HepG2 (cell line): ENCODE data around the gene TP53BP2. TPM values are rescaled to one million over a fixed set of nuclear protein-coding genes. Genes with fewer than 3 reads are reported as not detected.

ENCODE experiments used
- ATAC-seq: fragments of 200-7000 bp; cut with Tn5 transposase; 3 replicates; pipeline ENCODE4 v1.9.1; 2020; ENCODE audit warnings: mild to moderate bottlenecking, moderate library complexity
- BruUV-seq: library from RNA; stranded (reverse); fragments of 400-500 nt; replicated peaks from 2 replicates; lab custom pipeline; 2021; lab: Mats Ljungman, UMichigan
- CTCF ChIA-PET: fragments of 300-600 bp; formaldehyde crosslinking; extraction: SDS; loops from one replicate; lab custom pipeline; 2021; ENCODE audit warnings: low total read pairs, inconsistent platforms, low intra/inter-chr PET ratio; lab: Yijun Ruan, JAX
- POLR2A ChIA-PET: fragments of 350-600 bp; sonication (Branson Sonifier 250); formaldehyde crosslinking; loops from one replicate; lab custom pipeline; 2020; ENCODE audit warnings: antibody characterized with exemption, inconsistent platforms; lab: Yijun Ruan, JAX
- DNase-seq: peaks from one replicate; pipeline ENCODE4 v3.0.0-alpha.2; 2015; ENCODE audit warnings: low spot score
- FAIRE-seq: peaks from 3 replicates; lab custom pipeline; 2011; peaks lifted over from hg19 to GRCh38; lab: Jason Lieb, UNC
- H2AFZ ChIP-seq: one replicate; pipeline ENCODE4 v1.6.1; 2011; ENCODE audit warnings: low read length, inconsistent platforms
- H3K27ac ChIP-seq: fragments of 300-600 bp; 3 replicates; pipeline ENCODE4 v1.8.0; 2011; ENCODE audit warnings: mixed run types, mild to moderate bottlenecking, mixed read lengths, low read length, inconsistent platforms; ENCODE audit not compliant: insufficient read depth; ENCODE audit errors: extremely low read length
- H3K27me3 ChIP-seq, 2 experiments: fragments of 200-600 bp in 1 of 2; 2 replicates in 1 of 2; 3 replicates in 1 of 2; pipeline versions ENCODE4 v1.6.0 to v1.8.0; 2011; ENCODE audit warnings: low read length in 2 of 2, mild to moderate bottlenecking in 2 of 2, moderate library complexity in 2 of 2, inconsistent platforms in 1 of 2; ENCODE audit not compliant: insufficient read depth in 2 of 2, control insufficient read depth in 1 of 2
- H3K36me3 ChIP-seq, 2 experiments: fragments of 200-600 bp in 1 of 2; replicated peaks in 1 of 2; 2 replicates in 1 of 2; 3 replicates in 1 of 2; pipeline versions ENCODE4 v1.5.1 to v1.8.0; 2011; ENCODE audit warnings: low read length in 2 of 2, inconsistent platforms in 1 of 2; ENCODE audit not compliant: insufficient read depth in 2 of 2, control insufficient read depth in 1 of 2
- H3K4me1 ChIP-seq: 2 replicates; pipeline ENCODE4 v1.5.1; 2012; ENCODE audit warnings: low read length, inconsistent platforms; ENCODE audit not compliant: insufficient read depth
- H3K4me2 ChIP-seq: 2 replicates; pipeline ENCODE4 v1.6.0; 2011; ENCODE audit warnings: low read depth, low read length, inconsistent platforms
- H3K4me3 ChIP-seq, 3 experiments: fragments of 200-600 bp in 1 of 3; sonication (generic), shearing (Covaris generic) in 1 of 3; replicated peaks in 1 of 3; 2 replicates each; pipeline ENCODE4 v1.5.1; 2011 to 2016; ENCODE audit warnings: low read length in 3 of 3, inconsistent platforms in 2 of 3, low read depth in 2 of 3, mild to moderate bottlenecking in 2 of 3, control low read depth in 1 of 3, mixed read lengths in 1 of 3; ENCODE audit not compliant: insufficient read depth in 1 of 3
- H3K79me2 ChIP-seq: one replicate; pipeline ENCODE4 v1.6.1; 2011; ENCODE audit warnings: low read length, inconsistent platforms; ENCODE audit not compliant: insufficient read depth
- H3K9ac ChIP-seq: 2 replicates; pipeline ENCODE4 v1.6.0; 2011; ENCODE audit warnings: mild to moderate bottlenecking, low read depth, low read length, inconsistent platforms; ENCODE audit not compliant: insufficient read depth
- H3K9me3 ChIP-seq: 2 replicates; pipeline ENCODE4 v1.5.1; 2012; ENCODE audit warnings: mild to moderate bottlenecking, low read length
- H4K20me1 ChIP-seq: 2 replicates; pipeline ENCODE4 v1.6.0; 2011; ENCODE audit warnings: inconsistent platforms, mild to moderate bottlenecking, low read length, moderate library complexity; ENCODE audit not compliant: insufficient read depth
- AGO1 ChIP-seq: fragments of 200-400 bp; formaldehyde crosslinking; IDR thresholded peaks from 2 replicates; pipeline ENCODE4 v1.6.1; 2017; ENCODE audit warnings: mild to moderate bottlenecking, low read depth, low read length, moderate library complexity; ENCODE audit not compliant: poor library complexity, severe bottlenecking
- ARNT ChIP-seq: fragments of 450-650 bp; IDR thresholded peaks from 2 replicates; pipeline ENCODE4 v1.6.1; 2017
- EHMT2 ChIP-seq: fragments of 200-600 bp; sonication (generic); IDR thresholded peaks from 2 replicates; pipeline ENCODE4 v1.7.0; 2017; ENCODE audit warnings: antibody characterized with exemption, low read depth, low read length, borderline replicate concordance
- FOXJ3 ChIP-seq: sonication (generic); formaldehyde crosslinking; IDR thresholded peaks from 2 replicates; pipeline ENCODE4 v1.4.0; 2020; ENCODE audit warnings: missing genetic modification reagents, mild to moderate bottlenecking, borderline replicate concordance
- HNF4G ChIP-seq, 2 experiments: sonication (generic) in 1 of 2; formaldehyde crosslinking in 1 of 2; IDR thresholded peaks; 2 replicates each; pipeline versions ENCODE4 v1.4.0 to v1.6.1; 2011 to 2020; ENCODE audit warnings: borderline replicate concordance in 2 of 2, low read depth in 2 of 2, mild to moderate bottlenecking in 2 of 2, low read length in 1 of 2, missing genetic modification reagents in 1 of 2, moderate library complexity in 1 of 2
- NFKBIZ ChIP-seq: IDR thresholded peaks from 2 replicates; pipeline ENCODE4 v1.6.1; 2018; ENCODE audit warnings: missing genetic modification reagents, missing compliant biosample characterization
- PCBP1 ChIP-seq: fragments of 200-400 bp; formaldehyde crosslinking; IDR thresholded peaks from 2 replicates; pipeline ENCODE4 v1.6.1; 2017; ENCODE audit warnings: mild to moderate bottlenecking, low read depth, low read length, borderline replicate concordance
- PRDM10 ChIP-seq: sonication (generic); formaldehyde crosslinking; IDR thresholded peaks from 2 replicates; pipeline ENCODE4 v1.4.0; 2020; ENCODE audit warnings: low read depth, missing genetic modification reagents
- SRSF1 ChIP-seq: fragments of 200-400 bp; formaldehyde crosslinking; optimal IDR thresholded peaks from 2 replicates; pipeline ENCODE3; 2017; ENCODE audit warnings: mild to moderate bottlenecking, low read depth, low read length, moderate library complexity
- THYN1 ChIP-seq: sonication (generic); formaldehyde crosslinking; IDR thresholded peaks from 2 replicates; pipeline ENCODE4 v1.8.1; 2023; ENCODE audit warnings: low read depth, mild to moderate bottlenecking, moderate library complexity, missing genetic modification reagents, borderline replicate concordance
- WIZ ChIP-seq: sonication (generic); formaldehyde crosslinking; IDR thresholded peaks from 2 replicates; pipeline ENCODE4 v1.5.1; 2020; ENCODE audit warnings: mild to moderate bottlenecking, missing genetic modification reagents
- ZBTB44 ChIP-seq: sonication (generic); formaldehyde crosslinking; IDR thresholded peaks from 2 replicates; pipeline ENCODE4 v1.4.0; 2020; ENCODE audit warnings: missing genetic modification reagents
- ZNF34 ChIP-seq: sonication (generic); formaldehyde crosslinking; IDR thresholded peaks from 2 replicates; pipeline ENCODE4 v1.4.0; 2020; ENCODE audit warnings: mild to moderate bottlenecking, missing genetic modification reagents, borderline replicate concordance
- ZNF496 ChIP-seq: sonication (generic); formaldehyde crosslinking; IDR thresholded peaks from 2 replicates; pipeline ENCODE4 v1.8.1; 2023; ENCODE audit warnings: mild to moderate bottlenecking, moderate library complexity, missing genetic modification reagents; ENCODE audit not compliant: insufficient replicate concordance
- ZNF530 ChIP-seq: sonication (generic); formaldehyde crosslinking; IDR thresholded peaks from 2 replicates; pipeline ENCODE4 v1.5.0; 2020; ENCODE audit warnings: low read depth, mild to moderate bottlenecking, missing genetic modification reagents
- ZNF589 ChIP-seq: sonication (generic); formaldehyde crosslinking; conservative IDR thresholded peaks from 2 replicates; pipeline ENCODE4 v1.8.0; 2022; ENCODE audit warnings: mild to moderate bottlenecking, moderate library complexity, missing genetic modification reagents
- ZNF660 ChIP-seq: sonication (generic); formaldehyde crosslinking; IDR thresholded peaks from 2 replicates; pipeline ENCODE4 v1.5.1; 2020; ENCODE audit warnings: mild to moderate bottlenecking, low read depth, missing genetic modification reagents, borderline replicate concordance
- WGBS: methylation state at CpG from one replicate; pipeline ENCODE4 v1.1.6; 2017; ENCODE audit warnings: low lambda C conversion rate; 5-methylcytosine and 5-hydroxymethylcytosine counted together
- in situ Hi-C: cut with HindIII; loops from 2 replicates; pipeline ENCODE4 v1.10.0; 2017; ENCODE audit warnings: low pct_unique_long_range_greater_than_20kb; ENCODE audit not compliant: extremely low pct_ligation_motif_present
- intact Hi-C: fragments of 100-400 bp; cut with micrococcal nuclease; formaldehyde crosslinking; loops from one replicate; pipeline ENCODE4 v1.10.0; 2022; ENCODE audit not compliant: unreplicated experiment
- polyA plus RNA-seq, 8 experiments: library from polyadenylated mRNA; depleted of rRNA in 3 of 8; stranded (reverse) in 7 of 8; unstranded in 1 of 8; fragments of >200 nt; fragmentation: Illumina TruSeq in 4 of 8; extraction: Trizol in 4 of 8; gene quantifications; 2 replicates each; pipeline versions ENCODE4 v1.2.1 to v1.2.3, GENCODE V29; 2011 to 2016; ENCODE audit warnings: low read depth in 4 of 8, missing spikeins in 1 of 8, mixed read lengths in 1 of 8; ENCODE audit not compliant: insufficient read depth in 1 of 8
- total RNA-seq, 5 experiments: library from RNA; depleted of rRNA; stranded (reverse); fragments of >200 nt; fragmentation: Illumina TruSeq; extraction: Trizol; gene quantifications; 2 replicates each; pipeline ENCODE4 v1.2.3, GENCODE V29; 2016; ENCODE audit warnings: low read depth in 1 of 5

TP53BP2 gene
- total and polyA plus RNA-seq, 2 of the 13 experiments (the other 11 are each of a cell fraction or from before 2014, with no cell fraction given), result 10.0 to 14.0 TPM

- TF ChIP-seq PRDM10 (CRISPR knock-in tag), result no peak
Observed at GRCh38 chr1:223834660-223835263, 11.0 kb downstream of the TP53BP2 start (continued).

GRCh38 chr1:223833948-223834347 lies 11.8 kb downstream of the TP53BP2 start:
- peaks cover 59% of the 10 kb centered on the region for H3K79me2 ChIP-seq
- WGBS, result 95% methylated on average over 2 of the region's 2 CpGs
- CTCF ChIA-PET, result no interaction called here
- TF ChIP-seq ZBTB44 (CRISPR knock-in tag), result no peak
- no peak for TF ChIP-seq NFKBIZ
- no peak for TF ChIP-seq PCBP1
- no peak for TF ChIP-seq ZNF496
- no peak for TF ChIP-seq ARNT
- no peak for TF ChIP-seq SRSF1
- no peak for TF ChIP-seq THYN1
- TF ChIP-seq ZNF530 (CRISPR knock-in tag), result no peak
- TF ChIP-seq AGO1, result no peak
- no peak for TF ChIP-seq EHMT2
- no peak for TF ChIP-seq HNF4G (IDR thresholded peaks at IDR 0.05; ENCODE audit: borderline replicate concordance, low read depth, low read length)
- no peak for TF ChIP-seq HNF4G (CRISPR knock-in tag; IDR thresholded peaks at IDR 0.05; ENCODE audit: borderline replicate concordance, low read depth)
- TF ChIP-seq ZNF589, result no peak
- no peak for TF ChIP-seq FOXJ3 (CRISPR knock-in tag)
- TF ChIP-seq ZNF660 (CRISPR knock-in tag), result no peak
- no peak for TF ChIP-seq WIZ (CRISPR knock-in tag)
- no peak for TF ChIP-seq ZNF34

More at GRCh38 chr1:223833948-223834347, 11.8 kb downstream of the TP53BP2 start:
- Histone ChIP-seq H3K4me3 (no peak overlapping the region), H3K9ac (no peak overlapping the region), H3K4me2 (no peak overlapping the region), H3K4me1 (peaks cover 33% of the 10 kb centered on the region), H2AFZ (no peak overlapping the region), H3K36me3 (no peaks in the 10 kb centered on the region), H3K27me3 (no peaks in the 10 kb centered on the region), H3K9me3 (no peaks in the 10 kb centered on the region), H4K20me1 (peaks cover 13% of the 10 kb centered on the region), H3K27ac (no peak overlapping the region)
- ATAC-seq, result no peak
- intact Hi-C loops (no loop called here), in situ Hi-C loops (no loop called here)
- DNase-seq, result no peak
- POLR2A ChIA-PET, result no interaction called here
- FAIRE-seq, result no peak
- no TSS peak for BruUV-seq
